HCT116 (cell line): ENCODE measurements around the gene TAGLN3. TPM values are rescaled to one million over a fixed set of nuclear protein-coding genes. Genes with fewer than 3 reads are reported as not detected.

Source experiments
- ATAC-seq: fragments of 200-7000 bp; cut with Tn5 transposase; 2 replicates; pipeline ENCODE4 v1.9.1; 2020; ENCODE audit warnings: mild to moderate bottlenecking, moderate library complexity
- BruUV-seq: library from RNA; stranded (reverse); fragments of 400-500 nt; replicated peaks from 2 replicates; lab custom pipeline; 2021; lab: Mats Ljungman, UMichigan
- CTCF ChIA-PET: fragments of 300-600 bp; sonication (Branson Sonifier 250); formaldehyde crosslinking; loops from one replicate; lab custom pipeline; 2021; ENCODE audit warnings: antibody characterized with exemption; lab: Charles Lee
- POLR2A ChIA-PET: fragments of 300-600, 350-600 bp; sonication (Branson Sonifier 250); formaldehyde crosslinking; loops from one replicate; lab custom pipeline; 2021; ENCODE audit warnings: antibody characterized with exemption; lab: Charles Lee
- RAD21 ChIA-PET, 2 experiments: fragments of 300-600 bp; sonication (Branson Sonifier 250); formaldehyde crosslinking; loops; one replicate each; lab custom pipeline; 2023; ENCODE audit warnings: low total read pairs in 2 of 2; ENCODE audit not compliant: uncharacterized antibody in 2 of 2, unreplicated experiment in 2 of 2, low non-redundant PET in 1 of 2; lab: Charles Lee
- DNase-seq: peaks from one replicate; pipeline ENCODE4 v3.0.0-alpha.2; 2010; ENCODE audit warnings: low read depth, low spot score
- H2AFZ ChIP-seq: fragments of 200-600 bp; shearing (Covaris generic), sonication (generic); 2 replicates; pipeline ENCODE4 v1.6.1; 2017; ENCODE audit warnings: low read depth, mixed run types, mixed read lengths, antibody characterized with exemption, low read length; ENCODE audit not compliant: poor library complexity, severe bottlenecking
- H3K27ac ChIP-seq: 2 replicates; pipeline ENCODE4 v1.5.1; 2012; ENCODE audit warnings: low read depth, low read length
- H3K27me3 ChIP-seq: fragments of 200-600 bp; sonication (generic); 2 replicates; pipeline ENCODE4 v1.6.1; 2016; ENCODE audit warnings: mixed run types, low read length, mixed read lengths; ENCODE audit not compliant: insufficient read depth
- H3K36me3 ChIP-seq, 2 experiments: fragments of 200-500 bp in 1 of 2; fragments of 200-600 bp in 1 of 2; sonication (Bioruptor generic) in 1 of 2; sonication (generic) in 1 of 2; 2 replicates each; pipeline versions ENCODE4 v1.5.1 to v1.6.1; 2014 to 2016; ENCODE audit warnings: low read length in 2 of 2, inconsistent platforms in 1 of 2, mixed read lengths in 1 of 2, mixed run types in 1 of 2; ENCODE audit not compliant: insufficient read depth in 2 of 2, control insufficient read depth in 1 of 2
- H3K4me1 ChIP-seq, 2 experiments: fragments of 200-600 bp in 1 of 2; sonication (generic) in 1 of 2; 2 replicates each; pipeline versions ENCODE4 v1.5.1 to v1.6.1; 2012 to 2017; ENCODE audit warnings: low read length in 2 of 2, inconsistent platforms in 1 of 2, mild to moderate bottlenecking in 1 of 2, mixed read lengths in 1 of 2, mixed run types in 1 of 2, moderate library complexity in 1 of 2; ENCODE audit not compliant: insufficient read depth in 2 of 2, control insufficient read depth in 1 of 2
- H3K4me2 ChIP-seq: fragments of 200-600 bp; sonication (generic); 2 replicates; pipeline ENCODE4 v1.6.1; 2017; ENCODE audit warnings: mixed run types, low read length, mixed read lengths
- H3K4me3 ChIP-seq, 2 experiments: fragments of 200-600 bp in 1 of 2; sonication (generic) in 1 of 2; replicated peaks in 1 of 2; 2 replicates each; pipeline ENCODE4 v1.5.1; 2011 to 2016; ENCODE audit warnings: low read length in 2 of 2, control low read depth in 1 of 2, low read depth in 1 of 2, mild to moderate bottlenecking in 1 of 2, mixed read lengths in 1 of 2, mixed run types in 1 of 2
- H3K79me2 ChIP-seq: fragments of 200-600 bp; sonication (generic); 2 replicates; pipeline ENCODE4 v1.6.1; 2017; ENCODE audit warnings: mild to moderate bottlenecking, mixed run types, low read length, moderate library complexity, mixed read lengths; ENCODE audit not compliant: insufficient read depth
- H3K9ac ChIP-seq: fragments of 200-600 bp; sonication (generic); 2 replicates; pipeline ENCODE4 v1.6.1; 2016; ENCODE audit warnings: low read length, mixed read lengths
- H3K9me2 ChIP-seq: fragments of 200-600 bp; sonication (generic), shearing (Covaris generic); 2 replicates; pipeline ENCODE4 v1.6.1; 2017; ENCODE audit warnings: mixed run types, mild to moderate bottlenecking, moderate library complexity; ENCODE audit not compliant: insufficient read depth
- H3K9me3 ChIP-seq, 2 experiments: fragments of 200-500 bp in 1 of 2; fragments of 200-600 bp in 1 of 2; sonication (Bioruptor generic) in 1 of 2; sonication (generic) in 1 of 2; 2 replicates each; pipeline ENCODE4 v1.6.1; 2014 to 2017; ENCODE audit warnings: low read length in 2 of 2, mixed read lengths in 2 of 2, inconsistent platforms in 1 of 2, low read depth in 1 of 2, mild to moderate bottlenecking in 1 of 2, mixed run types in 1 of 2, moderate library complexity in 1 of 2; ENCODE audit not compliant: control insufficient read depth in 1 of 2, insufficient read depth in 1 of 2
- H4K20me1 ChIP-seq: fragments of 200-600 bp; sonication (generic), shearing (Covaris generic); 2 replicates; pipeline ENCODE4 v1.6.1; 2017; ENCODE audit warnings: mixed run types, mild to moderate bottlenecking, moderate library complexity; ENCODE audit not compliant: insufficient read depth
- ATF3 ChIP-seq: IDR thresholded peaks from 2 replicates; pipeline ENCODE4 v1.6.1; 2012
- CBX3 ChIP-seq: IDR thresholded peaks from 2 replicates; pipeline ENCODE4 v1.6.1; 2012; ENCODE audit warnings: low read depth
- EGR1 ChIP-seq: IDR thresholded peaks from 2 replicates; pipeline ENCODE4 v1.6.1; 2012; ENCODE audit warnings: low read depth
- ELF1 ChIP-seq: IDR thresholded peaks from 2 replicates; pipeline ENCODE4 v1.6.1; 2012; ENCODE audit warnings: low read depth, borderline replicate concordance
- MAX ChIP-seq: IDR thresholded peaks from 2 replicates; pipeline ENCODE4 v1.6.1; 2012
- POLR2AphosphoS5 ChIP-seq: IDR thresholded peaks from 2 replicates; pipeline ENCODE4 v1.6.1; 2011; ENCODE audit warnings: mild to moderate bottlenecking, low read depth, low read length, moderate library complexity
- SIN3A ChIP-seq: IDR thresholded peaks from 2 replicates; pipeline ENCODE4 v1.6.1; 2012; ENCODE audit warnings: low read depth
- SRF ChIP-seq: IDR thresholded peaks from 2 replicates; pipeline ENCODE4 v1.6.1; 2012; ENCODE audit warnings: low read depth
- TCF7L2 ChIP-seq: IDR thresholded peaks from 2 replicates; pipeline ENCODE4 v1.7.0; 2011; ENCODE audit warnings: borderline replicate concordance, inconsistent platforms; ENCODE audit not compliant: insufficient read depth, insufficient read length; ENCODE audit errors: extremely low read depth
- intact Hi-C: fragments of 100-400 bp; cut with micrococcal nuclease; formaldehyde crosslinking; loops from 2 replicates; pipeline ENCODE4 v1.10.0; 2022
- total RNA-seq: library from RNA; stranded (reverse); gene quantifications from one replicate; pipeline ENCODE4 v1.2.1, GENCODE V29; 2021; ENCODE audit not compliant: unreplicated experiment
- TF ChIP-seq, protein P1 (sequence below): IDR thresholded peaks from 2 replicates; pipeline ENCODE4 v1.6.1; 2011; ENCODE audit warnings: mild to moderate bottlenecking, low read length, moderate library complexity; ENCODE audit not compliant: insufficient replicate concordance; ENCODE audit errors: extremely low read depth

TAGLN3 gene
- total RNA-seq, 1 experiment from 2014 or later = 0.64 TPM

GRCh38 chr3:112000367-112000771 is 1.6 kb downstream of the TAGLN3 start:
- no peaks in the 10 kb centered on the region for H3K9me3 ChIP-seq
- H3K9me2 ChIP-seq = no peaks in the 10 kb centered on the region
- no peaks in the 10 kb centered on the region for H3K36me3 ChIP-seq
- H3K9ac ChIP-seq = no peak overlapping the region
- BruUV-seq = no TSS peak
- H4K20me1 ChIP-seq = no peaks in the 10 kb centered on the region
- no peak for DNase-seq
- H3K27me3 ChIP-seq = no peaks in the 10 kb centered on the region
- no peaks in the 10 kb centered on the region for H3K79me2 ChIP-seq
- no peak for ATAC-seq
- POLR2A ChIA-PET = interaction anchor here (1.5 kb wide), 1 partner anchor 13 kb away, joined by 5 read pairs; no protein-coding TSS in a partner anchor
- RAD21 ChIA-PET = no interaction called here
- no peak overlapping the region for H2AFZ ChIP-seq
- CTCF ChIA-PET = interaction anchor here (1.1 to 5.6 kb wide), 2 partner anchors 11 to 13 kb away, joined by 4 to 33 read pairs; no protein-coding TSS in a partner anchor
- no peak overlapping the region for H3K4me3 ChIP-seq
- no peak overlapping the region for H3K4me2 ChIP-seq
- H3K27ac ChIP-seq = no peak overlapping the region
- intact Hi-C loops = no loop called here
- TF ChIP-seq, protein P1, sequence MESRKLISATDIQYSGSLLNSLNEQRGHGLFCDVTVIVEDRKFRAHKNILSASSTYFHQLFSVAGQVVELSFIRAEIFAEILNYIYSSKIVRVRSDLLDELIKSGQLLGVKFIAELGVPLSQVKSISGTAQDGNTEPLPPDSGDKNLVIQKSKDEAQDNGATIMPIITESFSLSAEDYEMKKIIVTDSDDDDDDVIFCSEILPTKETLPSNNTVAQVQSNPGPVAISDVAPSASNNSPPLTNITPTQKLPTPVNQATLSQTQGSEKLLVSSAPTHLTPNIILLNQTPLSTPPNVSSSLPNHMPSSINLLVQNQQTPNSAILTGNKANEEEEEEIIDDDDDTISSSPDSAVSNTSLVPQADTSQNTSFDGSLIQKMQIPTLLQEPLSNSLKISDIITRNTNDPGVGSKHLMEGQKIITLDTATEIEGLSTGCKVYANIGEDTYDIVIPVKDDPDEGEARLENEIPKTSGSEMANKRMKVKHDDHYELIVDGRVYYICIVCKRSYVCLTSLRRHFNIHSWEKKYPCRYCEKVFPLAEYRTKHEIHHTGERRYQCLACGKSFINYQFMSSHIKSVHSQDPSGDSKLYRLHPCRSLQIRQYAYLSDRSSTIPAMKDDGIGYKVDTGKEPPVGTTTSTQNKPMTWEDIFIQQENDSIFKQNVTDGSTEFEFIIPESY = no peak
- no peak for TF ChIP-seq SIN3A
- TF ChIP-seq EGR1 = no peak
- peaks cover 2 to 40% of the 10 kb centered on the region in 2 experiments; a peak in 3 of 4 replicates for H3K4me1 ChIP-seq

GRCh38 chr3:112000966-112001365 is 2.2 kb downstream of the TAGLN3 start:
- H3K79me2 ChIP-seq = no peaks in the 10 kb centered on the region
- intact Hi-C loops = no loop called here
- no peaks in the 10 kb centered on the region for H3K9me2 ChIP-seq
- H3K4me2 ChIP-seq = no peak overlapping the region
- DNase-seq = no peak
- H4K20me1 ChIP-seq = no peaks in the 10 kb centered on the region
- no TSS peak for BruUV-seq
- RAD21 ChIA-PET = no interaction called here
- H3K9ac ChIP-seq = no peak overlapping the region
- no peak overlapping the region for H3K4me3 ChIP-seq
- CTCF ChIA-PET = interaction anchor here (1.1 kb wide), 1 partner anchor 12 kb away, joined by 4 read pairs; no protein-coding TSS in a partner anchor
- H3K36me3 ChIP-seq = no peaks in the 10 kb centered on the region
- H3K27me3 ChIP-seq = no peaks in the 10 kb centered on the region
- ATAC-seq = no peak
- no peak overlapping the region for H2AFZ ChIP-seq
- H3K9me3 ChIP-seq = no peaks in the 10 kb centered on the region
- POLR2A ChIA-PET = interaction anchor here (3.9 kb wide), 1 partner anchor 23 kb away, joined by 19 read pairs; the partner anchor contains the start of gene ABHD10
- TF ChIP-seq POLR2AphosphoS5 = no peak
- no peak for TF ChIP-seq SRF
- TF ChIP-seq TCF7L2 = no peak
- no peak for TF ChIP-seq MAX
- no peak for TF ChIP-seq CBX3
- TF ChIP-seq ATF3 = no peak
- TF ChIP-seq ELF1 = no peak
- H3K4me1 ChIP-seq = peaks cover 2 to 41% of the 10 kb centered on the region in 2 experiments; a peak in 3 of 4 replicates
- no peak overlapping the region for H3K27ac ChIP-seq
